H9 (cell line): ENCODE results near the gene ABCA13. TPM values are rescaled to one million over a fixed set of nuclear protein-coding genes. Genes with fewer than 3 reads are reported as not detected.

Source experiments
- DNase-seq: peaks from one replicate; pipeline ENCODE4 v3.0.0-alpha.2; 2017
- H2AFZ ChIP-seq: one replicate; pipeline ENCODE4 v1.6.1; 2013; ENCODE audit warnings: mild to moderate bottlenecking, low read length, control low read depth, moderate library complexity
- H2AK5ac ChIP-seq: 2 replicates; pipeline ENCODE4 v1.6.1; 2013; ENCODE audit warnings: low read length, control low read depth, mixed read lengths; ENCODE audit not compliant: insufficient read length
- H2BK120ac ChIP-seq: one replicate; pipeline ENCODE4 v1.6.1; 2013; ENCODE audit warnings: low read depth, mild to moderate bottlenecking, low read length, control low read depth, inconsistent platforms; ENCODE audit not compliant: poor library complexity, severe bottlenecking
- H2BK12ac ChIP-seq: 2 replicates; pipeline ENCODE4 v1.6.1; 2013; ENCODE audit warnings: low read length, control low read depth, mixed read lengths, low read depth; ENCODE audit not compliant: insufficient read length
- H2BK15ac ChIP-seq: 2 replicates; pipeline ENCODE4 v1.6.1; 2013; ENCODE audit warnings: low read depth, low read length, control low read depth
- H2BK20ac ChIP-seq: one replicate; pipeline ENCODE4 v1.6.1; 2013; ENCODE audit warnings: low read depth, mild to moderate bottlenecking, low read length, control low read depth, inconsistent platforms; ENCODE audit not compliant: poor library complexity, severe bottlenecking
- H2BK5ac ChIP-seq: 2 replicates; pipeline ENCODE4 v1.6.1; 2013; ENCODE audit warnings: low read length, control low read depth, mixed read lengths; ENCODE audit not compliant: insufficient read length
- H3K14ac ChIP-seq: 2 replicates; pipeline ENCODE4 v1.6.1; 2013; ENCODE audit warnings: low read length, control low read depth; ENCODE audit not compliant: insufficient read depth
- H3K18ac ChIP-seq: 2 replicates; pipeline ENCODE4 v1.6.1; 2013; ENCODE audit warnings: low read depth, mild to moderate bottlenecking, mixed read lengths, low read length, control low read depth; ENCODE audit not compliant: insufficient read length
- H3K23ac ChIP-seq: 2 replicates; pipeline ENCODE4 v1.6.1; 2013; ENCODE audit warnings: low read length, control low read depth, mixed read lengths, low read depth; ENCODE audit not compliant: insufficient read length
- H3K23me2 ChIP-seq: 2 replicates; pipeline ENCODE4 v1.6.1; 2013; ENCODE audit warnings: low read depth, mild to moderate bottlenecking, mixed read lengths, low read length, control low read depth; ENCODE audit not compliant: insufficient read length, poor library complexity, severe bottlenecking
- H3K27ac ChIP-seq: 2 replicates; pipeline ENCODE4 v1.5.1; 2013; ENCODE audit warnings: low read length, control low read depth, mixed read lengths, low read depth; ENCODE audit not compliant: insufficient read length
- H3K27me3 ChIP-seq: 2 replicates; pipeline ENCODE4 v1.6.1; 2013; ENCODE audit warnings: low read length, control low read depth, inconsistent platforms; ENCODE audit not compliant: insufficient read depth
- H3K4ac ChIP-seq: 2 replicates; pipeline ENCODE4 v1.6.1; 2013; ENCODE audit warnings: low read depth, mild to moderate bottlenecking, control low read depth, inconsistent platforms, low read length, moderate library complexity
- H3K4me1 ChIP-seq: 2 replicates; pipeline ENCODE4 v1.6.1; 2013; ENCODE audit warnings: low read length, control low read depth, inconsistent platforms; ENCODE audit not compliant: insufficient read depth
- H3K4me2 ChIP-seq: 2 replicates; pipeline ENCODE4 v1.6.1; 2013; ENCODE audit warnings: low read length, control low read depth, mixed read lengths; ENCODE audit not compliant: insufficient read length, insufficient read depth
- H3K56ac ChIP-seq: 2 replicates; pipeline ENCODE4 v1.6.1; 2013; ENCODE audit warnings: low read depth, mild to moderate bottlenecking, mixed read lengths, low read length, control low read depth; ENCODE audit not compliant: insufficient read length
- H3K79me1 ChIP-seq: 2 replicates; pipeline ENCODE4 v1.6.1; 2013; ENCODE audit warnings: low read depth, mild to moderate bottlenecking, moderate library complexity, low read length, control low read depth, inconsistent platforms; ENCODE audit not compliant: insufficient read depth, poor library complexity, severe bottlenecking
- H3K79me2 ChIP-seq: 2 replicates; pipeline ENCODE4 v1.6.1; 2013; ENCODE audit warnings: low read length, control low read depth, inconsistent platforms; ENCODE audit not compliant: insufficient read depth
- H3K9ac ChIP-seq: 2 replicates; pipeline ENCODE4 v1.6.1; 2013; ENCODE audit warnings: low read length, control low read depth, mixed read lengths; ENCODE audit not compliant: insufficient read length; ENCODE audit errors: extremely low read depth
- H3K9me3 ChIP-seq: one replicate; pipeline ENCODE4 v1.6.1; 2013; ENCODE audit warnings: low read depth, low read length, inconsistent platforms; ENCODE audit not compliant: control insufficient read depth
- H3T11ph ChIP-seq: one replicate; pipeline ENCODE4 v1.6.1; 2013; ENCODE audit warnings: mild to moderate bottlenecking, low read length, control low read depth, inconsistent platforms
- H4K20me1 ChIP-seq: one replicate; pipeline ENCODE4 v1.6.1; 2013; ENCODE audit not compliant: control insufficient read depth, insufficient read length, insufficient read depth
- H4K5ac ChIP-seq: 2 replicates; pipeline ENCODE4 v1.6.1; 2013; ENCODE audit warnings: low read depth, mild to moderate bottlenecking, mixed read lengths, low read length, control low read depth; ENCODE audit not compliant: insufficient read length
- H4K8ac ChIP-seq: replicated peaks from 2 replicates; pipeline ENCODE4 v1.6.1; 2013; ENCODE audit warnings: low read length, control low read depth, mixed read lengths, low read depth; ENCODE audit not compliant: insufficient read length
- H4K91ac ChIP-seq: 2 replicates; pipeline ENCODE4 v1.6.1; 2013; ENCODE audit warnings: low read depth, mild to moderate bottlenecking, moderate library complexity, mixed read lengths, low read length, control low read depth; ENCODE audit not compliant: insufficient read length
- H3K27ac Mint-ChIP-seq, 3 experiments: 2 replicates in 2 of 3; 3 replicates in 1 of 3; pipeline ENCODE4 v1.8.0; 2020 to 2021; ENCODE audit warnings: mixed read lengths in 3 of 3, mild to moderate bottlenecking in 1 of 3, moderate library complexity in 1 of 3
- H3K27me3 Mint-ChIP-seq: 2 replicates; pipeline ENCODE4 v1.8.0; 2021; ENCODE audit warnings: low read depth, mild to moderate bottlenecking, moderate library complexity, mixed read lengths
- H3K36me3 Mint-ChIP-seq, 3 experiments: 2 replicates in 2 of 3; 3 replicates in 1 of 3; pipeline ENCODE4 v1.8.0; 2020 to 2021; ENCODE audit warnings: low read depth in 3 of 3, mixed read lengths in 3 of 3; ENCODE audit not compliant: insufficient read depth in 1 of 3
- H3K4me1 Mint-ChIP-seq, 2 experiments: 2 replicates each; pipeline ENCODE4 v1.8.0; 2020; ENCODE audit warnings: mixed read lengths in 2 of 2
- H3K4me3 Mint-ChIP-seq, 2 experiments: 2 replicates in 1 of 2; 3 replicates in 1 of 2; pipeline ENCODE4 v1.8.0; 2020 to 2021; ENCODE audit warnings: mild to moderate bottlenecking in 2 of 2, mixed read lengths in 2 of 2, moderate library complexity in 1 of 2
- H3K9me3 Mint-ChIP-seq, 2 experiments: 2 replicates in 1 of 2; 3 replicates in 1 of 2; pipeline ENCODE4 v1.8.0; 2020; ENCODE audit warnings: mild to moderate bottlenecking in 2 of 2, mixed read lengths in 2 of 2, moderate library complexity in 1 of 2
- WGBS: extraction: QIAGEN DNeasy Blood & Tissue Kit; methylation state at CpG from one replicate; pipeline ENCODE4 v1.1.7; 2013; ENCODE audit warnings: missing lambda C conversion rate, low lambda C conversion rate, mixed read lengths; ENCODE audit not compliant: insufficient read length; ENCODE audit errors: extremely low coverage; 5-methylcytosine and 5-hydroxymethylcytosine counted together
- total RNA-seq: library from RNA; stranded (reverse); gene quantifications from 2 replicates; pipeline ENCODE4 v1.2.1, GENCODE V29; 2021
- TF ChIP-seq, protein P1 (sequence below): fragments of 200-600 bp; sonication (generic); conservative IDR thresholded peaks from 3 replicates; pipeline ENCODE4 v1.8.0; 2021; ENCODE audit warnings: antibody characterized with exemption, mild to moderate bottlenecking

The ABCA13 gene
- total RNA-seq, 1 experiment from 2014 or later, result 0.11 TPM

- H2BK5ac ChIP-seq, result no peak overlapping the region
- H2BK20ac ChIP-seq, result no peak overlapping the region
- no peak overlapping the region for H3K4ac ChIP-seq
- no peak overlapping the region for H3K23ac ChIP-seq
- H3K27ac ChIP-seq, result no peak overlapping the region
- no peak overlapping the region for H3K14ac ChIP-seq
- H4K5ac ChIP-seq, result no peak overlapping the region
- no peak overlapping the region for H3K9ac ChIP-seq
- H2AFZ ChIP-seq, result no peak overlapping the region
- no peak overlapping the region for H2BK12ac ChIP-seq
- H4K8ac ChIP-seq, result no peak overlapping the region
- H4K91ac ChIP-seq, result no peak overlapping the region
- H3K4me1 Mint-ChIP-seq, result peaks cover 0 to 3% of the 10 kb centered on the region in 2 experiments; a peak in 2 of 4 replicates
- H3K4me2 ChIP-seq, result no peak overlapping the region
- H3K27me3 Mint-ChIP-seq, result no peaks in the 10 kb centered on the region; the same call in 1 of the 2 replicates
- WGBS, result no CpG with 5 or more reads among the region's 5 CpGs
- H3K9me3 Mint-ChIP-seq, result peaks cover 0 to 2% of the 10 kb centered on the region in 2 experiments; a peak in 4 of 5 replicates
- TF ChIP-seq, protein P1, sequence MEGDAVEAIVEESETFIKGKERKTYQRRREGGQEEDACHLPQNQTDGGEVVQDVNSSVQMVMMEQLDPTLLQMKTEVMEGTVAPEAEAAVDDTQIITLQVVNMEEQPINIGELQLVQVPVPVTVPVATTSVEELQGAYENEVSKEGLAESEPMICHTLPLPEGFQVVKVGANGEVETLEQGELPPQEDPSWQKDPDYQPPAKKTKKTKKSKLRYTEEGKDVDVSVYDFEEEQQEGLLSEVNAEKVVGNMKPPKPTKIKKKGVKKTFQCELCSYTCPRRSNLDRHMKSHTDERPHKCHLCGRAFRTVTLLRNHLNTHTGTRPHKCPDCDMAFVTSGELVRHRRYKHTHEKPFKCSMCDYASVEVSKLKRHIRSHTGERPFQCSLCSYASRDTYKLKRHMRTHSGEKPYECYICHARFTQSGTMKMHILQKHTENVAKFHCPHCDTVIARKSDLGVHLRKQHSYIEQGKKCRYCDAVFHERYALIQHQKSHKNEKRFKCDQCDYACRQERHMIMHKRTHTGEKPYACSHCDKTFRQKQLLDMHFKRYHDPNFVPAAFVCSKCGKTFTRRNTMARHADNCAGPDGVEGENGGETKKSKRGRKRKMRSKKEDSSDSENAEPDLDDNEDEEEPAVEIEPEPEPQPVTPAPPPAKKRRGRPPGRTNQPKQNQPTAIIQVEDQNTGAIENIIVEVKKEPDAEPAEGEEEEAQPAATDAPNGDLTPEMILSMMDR, result no peak
- no peak overlapping the region for H3K4me3 Mint-ChIP-seq
- H3K56ac ChIP-seq, result no peak overlapping the region
- H3K4me1 ChIP-seq, result no peaks in the 10 kb centered on the region
- H3K79me2 ChIP-seq, result no peaks in the 10 kb centered on the region; the same call in 1 of the 2 replicates
- H3K23me2 ChIP-seq, result no peaks in the 10 kb centered on the region
- H4K20me1 ChIP-seq, result no peaks in the 10 kb centered on the region
- no peak overlapping the region for H3K27ac Mint-ChIP-seq
- H3K36me3 Mint-ChIP-seq, result no peaks in the 10 kb centered on the region
- H2AK5ac ChIP-seq, result no peak overlapping the region
- H3T11ph ChIP-seq, result no peak overlapping the region
- no peak overlapping the region for H2BK120ac ChIP-seq
- H3K9me3 ChIP-seq, result no peaks in the 10 kb centered on the region
- no peak overlapping the region for H3K18ac ChIP-seq
- no peak overlapping the region for H2BK15ac ChIP-seq
- no peaks in the 10 kb centered on the region for H3K79me1 ChIP-seq
- DNase-seq, result no peak
- no peaks in the 10 kb centered on the region for H3K27me3 ChIP-seq
These were observed 489.1 kb downstream of the ABCA13 start for GRCh38 chr7:48660306-48660870.
